Gastrocnemius medialis (tissue), 4 donors: ENCODE data around the gene ACTN2. TPM values are rescaled to one million over a fixed set of nuclear protein-coding genes. Genes with fewer than 3 reads are reported as not detected.

Experiments used
- ATAC-seq, 2 donors: fragments of 150-250 bp; one replicate each; pipeline ENCODE4 v1.9.1; 2016
- DNase-seq, 2 donors: peaks; one replicate each; pipeline ENCODE4 v3.0.0-alpha.2; 2019
- H3K27ac ChIP-seq, 4 donors: fragments of 200-600 bp; sonication (generic); 1 replicate in 1 of 4; 2 replicates in 3 of 4; pipeline ENCODE4 v1.5.1; 2016 to 2018; ENCODE audit warnings: mild to moderate bottlenecking in 2 of 4, moderate library complexity in 1 of 4
- H3K27me3 ChIP-seq, 3 donors: fragments of 200-600 bp; sonication (generic) in 2 of 3; 1 replicate in 1 of 3; 2 replicates in 2 of 3; pipeline versions ENCODE4 v1.5.1 to v1.6.0; 2016 to 2019; ENCODE audit warnings: mild to moderate bottlenecking in 1 of 3, moderate library complexity in 1 of 3
- H3K36me3 ChIP-seq, 2 donors: fragments of 200-600 bp; sonication (generic) in 1 of 2; one replicate each; pipeline ENCODE4 v1.5.1; 2017 to 2018
- H3K4me1 ChIP-seq, 2 donors: fragments of 200-600 bp; sonication (generic) in 1 of 2; one replicate each; pipeline ENCODE4 v1.5.1; 2016 to 2017; ENCODE audit warnings: mild to moderate bottlenecking in 2 of 2
- H3K4me3 ChIP-seq, 4 donors: fragments of 200-600 bp; sonication (generic) in 3 of 4; 1 replicate in 1 of 4; 2 replicates in 3 of 4; pipeline ENCODE4 v1.5.1; 2016 to 2019; ENCODE audit warnings: mild to moderate bottlenecking in 2 of 4
- H3K9me3 ChIP-seq, 3 donors: fragments of 200-600 bp; sonication (generic) in 2 of 3; 1 replicate in 1 of 3; 2 replicates in 2 of 3; pipeline ENCODE4 v1.5.1; 2016 to 2019
- POLR2A ChIP-seq, 2 donors: fragments of 450-650 bp; IDR thresholded peaks; one replicate each; pipeline ENCODE4 v1.6.1; 2017; ENCODE audit warnings: antibody characterized with exemption in 2 of 2, mild to moderate bottlenecking in 2 of 2, moderate library complexity in 2 of 2
- in situ Hi-C, 4 donors: fragments of 200-750 bp; cut with MboI; loops; one replicate each; pipeline versions ENCODE4 v1.15.0 to v1.8.0; 2017; ENCODE audit warnings: low sequenced_read_pairs in 4 of 4
- intact Hi-C: fragments of 100-400 bp; cut with DNase I; formaldehyde crosslinking; loops from one replicate; pipeline ENCODE4 v1.15.1; 2023; ENCODE audit warnings: low total_unique reads
- total RNA-seq, 4 donors: library from RNA; depleted of rRNA; stranded (reverse); fragments of >200 nt; gene quantifications; one replicate each; pipeline versions ENCODE4 v1.1.0 to v1.2.3, GENCODE V29; 2016
- TF ChIP-seq, protein P1 (sequence below), 5 experiments: fragments of 450-650 bp in 3 of 5; fragments of 200-600 bp in 2 of 5; sonication (generic) in 2 of 5; IDR thresholded peaks in 4 of 5; conservative IDR thresholded peaks in 1 of 5; 1 replicate in 4 of 5; 2 replicates in 1 of 5; pipeline ENCODE4 v1.5.1; 2016 to 2019; ENCODE audit warnings: antibody characterized with exemption in 5 of 5, mild to moderate bottlenecking in 3 of 5, moderate library complexity in 3 of 5

Gene ACTN2
- total RNA-seq, 4 donors from 2014 or later, result 503 to 1,706 (median 1,214) TPM

DNA sequence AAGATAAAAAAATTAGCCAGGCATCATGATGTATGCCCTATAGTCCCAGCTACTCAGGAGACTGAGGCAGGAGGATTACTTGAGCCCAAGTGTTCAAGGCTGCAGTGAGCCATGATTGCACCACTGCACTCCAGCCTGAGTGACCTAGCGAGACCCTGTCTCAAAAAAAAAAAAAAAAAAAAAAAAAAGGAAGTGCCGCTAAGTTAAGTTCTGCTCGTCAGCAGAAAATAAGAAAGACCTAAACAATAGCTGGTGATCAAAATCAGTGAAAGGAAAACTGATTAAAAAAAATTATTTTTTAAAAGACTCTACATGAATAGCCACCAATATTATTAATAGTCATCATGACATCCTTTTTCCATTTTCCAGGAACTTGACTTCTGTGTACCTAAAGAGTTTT, 64.6 kb downstream of the ACTN2 start:
- intact Hi-C loops, result loop anchor here (10.0 kb wide), 1 partner anchor 114 kb away; no protein-coding TSS in a partner anchor
- H3K27ac ChIP-seq, result no peak overlapping the region

DNA sequence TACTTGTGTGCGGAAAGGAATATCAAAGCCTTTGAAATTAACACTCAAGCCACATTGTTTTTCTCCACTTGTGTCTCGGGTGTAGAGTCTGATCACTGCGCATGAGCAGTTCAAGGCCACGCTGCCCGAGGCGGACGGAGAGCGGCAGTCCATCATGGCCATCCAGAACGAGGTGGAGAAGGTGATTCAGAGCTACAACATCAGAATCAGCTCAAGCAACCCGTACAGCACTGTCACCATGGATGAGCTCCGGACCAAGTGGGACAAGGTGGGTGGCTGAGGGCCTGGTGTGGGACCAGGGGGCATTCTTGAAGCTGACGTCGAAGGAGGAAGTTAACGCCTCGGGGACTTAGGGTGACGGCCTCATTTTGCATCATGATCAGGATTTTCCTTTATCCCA, 65.1 kb downstream of the ACTN2 start:
- DNase-seq (no peak), ATAC-seq (no peak)
- no peak overlapping the region for H3K27ac ChIP-seq
- H3K4me1 ChIP-seq, result no peaks in the 10 kb centered on the region
- TF ChIP-seq POLR2A (IDR thresholded peaks at IDR 0.05), result no peak
- TF ChIP-seq, protein P1, sequence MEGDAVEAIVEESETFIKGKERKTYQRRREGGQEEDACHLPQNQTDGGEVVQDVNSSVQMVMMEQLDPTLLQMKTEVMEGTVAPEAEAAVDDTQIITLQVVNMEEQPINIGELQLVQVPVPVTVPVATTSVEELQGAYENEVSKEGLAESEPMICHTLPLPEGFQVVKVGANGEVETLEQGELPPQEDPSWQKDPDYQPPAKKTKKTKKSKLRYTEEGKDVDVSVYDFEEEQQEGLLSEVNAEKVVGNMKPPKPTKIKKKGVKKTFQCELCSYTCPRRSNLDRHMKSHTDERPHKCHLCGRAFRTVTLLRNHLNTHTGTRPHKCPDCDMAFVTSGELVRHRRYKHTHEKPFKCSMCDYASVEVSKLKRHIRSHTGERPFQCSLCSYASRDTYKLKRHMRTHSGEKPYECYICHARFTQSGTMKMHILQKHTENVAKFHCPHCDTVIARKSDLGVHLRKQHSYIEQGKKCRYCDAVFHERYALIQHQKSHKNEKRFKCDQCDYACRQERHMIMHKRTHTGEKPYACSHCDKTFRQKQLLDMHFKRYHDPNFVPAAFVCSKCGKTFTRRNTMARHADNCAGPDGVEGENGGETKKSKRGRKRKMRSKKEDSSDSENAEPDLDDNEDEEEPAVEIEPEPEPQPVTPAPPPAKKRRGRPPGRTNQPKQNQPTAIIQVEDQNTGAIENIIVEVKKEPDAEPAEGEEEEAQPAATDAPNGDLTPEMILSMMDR (IDR thresholded peaks at IDR 0.05 in 4 of 5, conservative IDR thresholded peaks at IDR 0.05 in 1 of 5), result no peak
- H3K36me3 ChIP-seq, result peaks cover 0 to 80% of the 10 kb centered on the region in 2 donors
- H3K9me3 ChIP-seq, result no peaks in the 10 kb centered on the region
- H3K27me3 ChIP-seq, result no peaks in the 10 kb centered on the region
- intact Hi-C loops, result loop anchor here (10.0 kb wide), 1 partner anchor 113 kb away; no protein-coding TSS in a partner anchor
- in situ Hi-C loops, result no loop called here
- no peak overlapping the region for H3K4me3 ChIP-seq

More for the DNA sequence above, 64.6 kb downstream of the ACTN2 start:
- TF ChIP-seq POLR2A (IDR thresholded peaks at IDR 0.05), result no peak
- TF ChIP-seq, protein P1 (IDR thresholded peaks at IDR 0.05 in 4 of 5, conservative IDR thresholded peaks at IDR 0.05 in 1 of 5), result no peak
- no peak for ATAC-seq
- Histone ChIP-seq H3K4me1 (no peaks in the 10 kb centered on the region), H3K36me3 (peaks cover 0 to 84% of the 10 kb centered on the region in 2 donors), H3K9me3 (no peaks in the 10 kb centered on the region), H3K4me3 (no peak overlapping the region), H3K27me3 (no peaks in the 10 kb centered on the region)
- no peak for DNase-seq
- in situ Hi-C loops, result no loop called here

DNA sequence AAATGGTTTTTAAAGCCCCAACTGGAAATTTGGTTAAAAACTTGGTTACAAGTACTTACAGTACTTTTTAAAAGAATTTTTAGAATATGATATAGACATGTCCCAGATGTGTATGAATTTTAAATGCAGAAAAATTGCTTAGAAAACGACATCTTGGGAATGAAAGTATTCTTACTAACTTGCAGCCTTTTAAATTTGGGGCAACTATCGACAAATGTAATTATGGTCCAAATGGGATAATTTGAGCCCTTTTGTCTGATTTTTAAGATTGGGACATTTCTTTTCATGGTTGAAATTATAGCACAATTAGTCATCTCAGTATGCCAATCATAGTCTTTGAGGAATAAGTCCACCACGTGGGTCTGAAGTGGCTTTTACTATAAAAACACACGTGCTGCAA, 65.6 kb downstream of the ACTN2 start:
- Histone ChIP-seq H3K9me3 (no peaks in the 10 kb centered on the region), H3K36me3 (peaks cover 0 to 75% of the 10 kb centered on the region in 2 donors), H3K27ac (no peak overlapping the region), H3K4me3 (no peak overlapping the region), H3K4me1 (no peaks in the 10 kb centered on the region), H3K27me3 (no peaks in the 10 kb centered on the region)
- ATAC-seq (no peak), DNase-seq (no peak)
- in situ Hi-C loops, result no loop called here
- intact Hi-C loops, result loop anchor here (10.0 kb wide), 1 partner anchor 113 kb away; no protein-coding TSS in a partner anchor
- TF ChIP-seq, protein P1 (IDR thresholded peaks at IDR 0.05 in 4 of 5, conservative IDR thresholded peaks at IDR 0.05 in 1 of 5), result no peak
- TF ChIP-seq POLR2A (IDR thresholded peaks at IDR 0.05), result no peak

DNA sequence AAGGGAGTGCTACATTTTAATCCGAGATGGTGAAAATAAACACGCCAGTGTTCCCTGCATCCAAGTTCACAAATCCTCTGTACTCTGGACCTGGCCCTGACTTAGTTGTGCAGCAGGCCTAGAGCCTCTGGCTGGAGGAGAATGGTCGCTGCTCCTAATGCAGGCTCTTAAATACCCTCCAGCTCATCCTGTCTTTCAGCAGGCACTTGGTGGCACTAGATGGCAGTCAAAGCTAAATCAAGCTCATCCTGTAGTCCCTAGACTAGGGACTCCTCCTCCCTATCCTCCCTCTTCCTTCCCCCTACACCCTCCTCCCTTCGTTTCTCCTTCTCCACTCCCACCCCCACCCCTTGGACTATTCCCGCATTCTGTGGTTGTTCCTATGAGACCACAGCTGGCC, 67.2 kb downstream of the ACTN2 start:
- DNase-seq (no peak), ATAC-seq (peak; percentile 7 to 72)
- Histone ChIP-seq H3K4me1 (no peaks in the 10 kb centered on the region), H3K27ac (peak overlapping the region in 1 of 4 donors; percentile 54), H3K27me3 (no peaks in the 10 kb centered on the region), H3K36me3 (peaks cover 0 to 74% of the 10 kb centered on the region in 2 donors), H3K4me3 (no peak overlapping the region), H3K9me3 (no peaks in the 10 kb centered on the region)
- in situ Hi-C loops (no loop called here), intact Hi-C loops (loop anchor here (10.0 kb wide), 1 partner anchor 111 kb away; no protein-coding TSS in a partner anchor)
- no peak for TF ChIP-seq POLR2A (IDR thresholded peaks at IDR 0.05)
- TF ChIP-seq, protein P1 (IDR thresholded peaks at IDR 0.05 in 4 of 5, conservative IDR thresholded peaks at IDR 0.05 in 1 of 5), result no peak

DNA sequence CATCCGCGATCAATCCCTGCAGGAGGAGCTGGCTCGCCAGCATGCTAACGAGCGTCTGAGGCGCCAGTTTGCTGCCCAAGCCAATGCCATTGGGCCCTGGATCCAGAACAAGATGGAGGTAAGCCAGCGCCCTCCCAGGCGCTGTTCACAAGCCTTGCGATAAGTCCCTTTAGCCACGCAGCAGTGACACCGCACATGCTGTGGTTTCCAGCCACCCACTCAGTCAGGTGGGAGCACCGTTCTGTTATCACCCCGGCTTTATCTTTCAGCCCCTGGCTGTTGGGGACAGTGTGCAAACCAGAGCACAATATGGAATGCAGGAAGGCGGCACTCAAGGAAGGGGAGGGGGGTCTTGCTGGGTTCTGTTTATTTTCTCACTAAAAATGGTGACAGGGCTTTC, 67.7 kb downstream of the ACTN2 start:
- DNase-seq, result no peak
- Histone ChIP-seq H3K36me3 (peaks cover 0 to 74% of the 10 kb centered on the region in 2 donors), H3K27me3 (no peaks in the 10 kb centered on the region), H3K27ac (peak overlapping the region in 1 of 4 donors; percentile 54), H3K9me3 (no peaks in the 10 kb centered on the region), H3K4me1 (no peaks in the 10 kb centered on the region), H3K4me3 (no peak overlapping the region)
- ATAC-seq, result no peak
- TF ChIP-seq, protein P1 (IDR thresholded peaks at IDR 0.05 in 4 of 5, conservative IDR thresholded peaks at IDR 0.05 in 1 of 5), result no peak
- no peak for TF ChIP-seq POLR2A (IDR thresholded peaks at IDR 0.05)
- intact Hi-C loops (loop anchor here (10.0 kb wide), 1 partner anchor 111 kb away; no protein-coding TSS in a partner anchor), in situ Hi-C loops (no loop called here)
